ENCODE results near the gene IKZF5. TPM values are rescaled to one million over a fixed set of nuclear protein-coding genes. Genes with fewer than 3 reads are reported as not detected.

Gene IKZF5
- polyA plus RNA-seq, 4 donors: 5.1 to 17.3 (median 12.0) TPM

GRCh38 chr10:123009105-123009820, 668 bp upstream of the IKZF5 start:
- WGBS, 3 donors: 0 to 1% (median 1%) methylated on average over 32 to 34 of the region's 34 CpGs
- Histone ChIP-seq H3K9me3 (ENCODE audit: control insufficient read depth in 2 of 2, insufficient read depth in 1 of 2, low read depth in 1 of 2, low read length in 1 of 2) (no peaks in the 10 kb centered on the region), H3K27me3 (ENCODE audit: control insufficient read depth in 3 of 3, insufficient read depth in 3 of 3, low read length in 3 of 3) (no peaks in the 10 kb centered on the region), H3K4me3 (ENCODE audit: low read depth in 1 of 3, low read length in 3 of 3) (peak overlapping the region; percentile 55 to 94 (median 82)), H3K36me3 (ENCODE audit: control insufficient read depth in 3 of 3, insufficient read depth in 2 of 3, low read depth in 1 of 3, low read length in 3 of 3) (peaks cover 0 to 3% (median 0%) of the 10 kb centered on the region in 3 donors), H3K4me1 (ENCODE audit: control insufficient read depth in 3 of 3, insufficient read depth in 2 of 3, low read depth in 1 of 3, low read length in 2 of 3) (peaks cover 2 to 12% (median 4%) of the 10 kb centered on the region in 3 donors), H3K27ac (ENCODE audit: low read depth in 1 of 3, low read length in 2 of 3) (peak overlapping the region; percentile 41 to 67 (median 63))
- FAIRE-seq (no peak), DNase-seq (peak; percentile 65 to 66)

- peak; percentile 52 to 56 for DNase-seq
- peak overlapping the region; percentile 74 to 93 (median 90) for H3K27ac ChIP-seq (ENCODE audit: low read depth in 1 of 3, low read length in 2 of 3)
- 2 to 4% (median 2%) methylated on average over 29 to 30 of the region's 30 CpGs for WGBS, 3 donors
- peaks cover 0 to 3% (median 0%) of the 10 kb centered on the region in 3 donors for H3K36me3 ChIP-seq (ENCODE audit: control insufficient read depth in 3 of 3, insufficient read depth in 2 of 3, low read depth in 1 of 3, low read length in 3 of 3)
- FAIRE-seq: no peak
- peak overlapping the region; percentile 82 to 87 (median 86) for H3K4me3 ChIP-seq (ENCODE audit: low read depth in 1 of 3, low read length in 3 of 3)
- H3K27me3 ChIP-seq (ENCODE audit: control insufficient read depth in 3 of 3, insufficient read depth in 3 of 3, low read length in 3 of 3): no peaks in the 10 kb centered on the region
- H3K9me3 ChIP-seq (ENCODE audit: control insufficient read depth in 2 of 2, insufficient read depth in 1 of 2, low read depth in 1 of 2, low read length in 1 of 2): no peaks in the 10 kb centered on the region
- peaks cover 2 to 12% (median 4%) of the 10 kb centered on the region in 3 donors for H3K4me1 ChIP-seq (ENCODE audit: control insufficient read depth in 3 of 3, insufficient read depth in 2 of 3, low read depth in 1 of 3, low read length in 2 of 3)
Measured at GRCh38 chr10:123007558-123008354, 839 bp downstream of the IKZF5 start.

GRCh38 chr10:123004298-123004697, 4.3 kb downstream of the IKZF5 start:
- FAIRE-seq (no peak), DNase-seq (no peak)
- H3K27ac ChIP-seq (ENCODE audit: low read depth in 1 of 3, low read length in 2 of 3): no peak overlapping the region
- H3K4me1 ChIP-seq (ENCODE audit: control insufficient read depth in 3 of 3, insufficient read depth in 2 of 3, low read depth in 1 of 3, low read length in 2 of 3): peaks cover 0 to 6% (median 4%) of the 10 kb centered on the region in 3 donors
- H3K36me3 ChIP-seq (ENCODE audit: control insufficient read depth in 3 of 3, insufficient read depth in 2 of 3, low read depth in 1 of 3, low read length in 3 of 3): no peaks in the 10 kb centered on the region
- no peak overlapping the region for H3K4me3 ChIP-seq (ENCODE audit: low read depth in 1 of 3, low read length in 3 of 3)
- 27 to 48% (median 44%) methylated on average over 2 of the region's 2 CpGs for WGBS, 3 donors
- no peaks in the 10 kb centered on the region for H3K9me3 ChIP-seq (ENCODE audit: control insufficient read depth in 2 of 2, insufficient read depth in 1 of 2, low read depth in 1 of 2, low read length in 1 of 2)
- H3K27me3 ChIP-seq (ENCODE audit: control insufficient read depth in 3 of 3, insufficient read depth in 3 of 3, low read length in 3 of 3): no peaks in the 10 kb centered on the region

GRCh38 chr10:123001370-123001769, 7.2 kb downstream of the IKZF5 start:
- Histone ChIP-seq H3K27me3 (ENCODE audit: control insufficient read depth in 3 of 3, insufficient read depth in 3 of 3, low read length in 3 of 3) (no peaks in the 10 kb centered on the region), H3K36me3 (ENCODE audit: control insufficient read depth in 3 of 3, insufficient read depth in 2 of 3, low read depth in 1 of 3, low read length in 3 of 3) (peaks cover 4 to 5% (median 4%) of the 10 kb centered on the region in 3 donors), H3K4me3 (ENCODE audit: low read depth in 1 of 3, low read length in 3 of 3) (no peak overlapping the region), H3K4me1 (ENCODE audit: control insufficient read depth in 3 of 3, insufficient read depth in 2 of 3, low read depth in 1 of 3, low read length in 2 of 3) (no peaks in the 10 kb centered on the region), H3K27ac (ENCODE audit: low read depth in 1 of 3, low read length in 2 of 3) (no peak overlapping the region), H3K9me3 (ENCODE audit: control insufficient read depth in 2 of 2, insufficient read depth in 1 of 2, low read depth in 1 of 2, low read length in 1 of 2) (no peaks in the 10 kb centered on the region)
- no peak for FAIRE-seq
- WGBS, 3 donors: 94 to 98% (median 96%) methylated on average over 2 of the region's 2 CpGs
- no peak for DNase-seq

GRCh38 chr10:123000155-123000554, 8.4 kb downstream of the IKZF5 start:
- FAIRE-seq (no peak), DNase-seq (no peak)
- H3K9me3 ChIP-seq (ENCODE audit: control insufficient read depth in 2 of 2, insufficient read depth in 1 of 2, low read depth in 1 of 2, low read length in 1 of 2): no peaks in the 10 kb centered on the region
- WGBS, 3 donors: 74 to 81% (median 79%) methylated on average over 3 of the region's 3 CpGs
- H3K4me3 ChIP-seq (ENCODE audit: low read depth in 1 of 3, low read length in 3 of 3): no peak overlapping the region
- no peaks in the 10 kb centered on the region for H3K27me3 ChIP-seq (ENCODE audit: control insufficient read depth in 3 of 3, insufficient read depth in 3 of 3, low read length in 3 of 3)
- H3K36me3 ChIP-seq (ENCODE audit: control insufficient read depth in 3 of 3, insufficient read depth in 2 of 3, low read depth in 1 of 3, low read length in 3 of 3): peaks cover 4 to 8% (median 6%) of the 10 kb centered on the region in 3 donors
- no peak overlapping the region for H3K27ac ChIP-seq (ENCODE audit: low read depth in 1 of 3, low read length in 2 of 3)
- no peaks in the 10 kb centered on the region for H3K4me1 ChIP-seq (ENCODE audit: control insufficient read depth in 3 of 3, insufficient read depth in 2 of 3, low read depth in 1 of 3, low read length in 2 of 3)

- Histone ChIP-seq H3K4me1 (ENCODE audit: control insufficient read depth in 3 of 3, insufficient read depth in 2 of 3, low read depth in 1 of 3, low read length in 2 of 3) (no peaks in the 10 kb centered on the region), H3K27ac (ENCODE audit: low read depth in 1 of 3, low read length in 2 of 3) (no peak overlapping the region), H3K4me3 (ENCODE audit: low read depth in 1 of 3, low read length in 3 of 3) (no peak overlapping the region), H3K36me3 (ENCODE audit: control insufficient read depth in 3 of 3, insufficient read depth in 2 of 3, low read depth in 1 of 3, low read length in 3 of 3) (peaks cover 4 to 10% (median 6%) of the 10 kb centered on the region in 3 donors), H3K27me3 (ENCODE audit: control insufficient read depth in 3 of 3, insufficient read depth in 3 of 3, low read length in 3 of 3) (no peaks in the 10 kb centered on the region), H3K9me3 (ENCODE audit: control insufficient read depth in 2 of 2, insufficient read depth in 1 of 2, low read depth in 1 of 2, low read length in 1 of 2) (no peaks in the 10 kb centered on the region)
- peak in 1 of 2 donors; percentile 11 for DNase-seq
- FAIRE-seq: no peak
- 25 to 49% (median 28%) methylated on average over 3 of the region's 3 CpGs for whole genome bisulfite sequencing, 3 donors
Measured at GRCh38 chr10:122999347-122999746, 9.2 kb downstream of the IKZF5 start.

- DNase-seq: no peak
- no peaks in the 10 kb centered on the region for H3K27me3 ChIP-seq (ENCODE audit: control insufficient read depth in 3 of 3, insufficient read depth in 3 of 3, low read length in 3 of 3)
- H3K27ac ChIP-seq (ENCODE audit: low read depth in 1 of 3, low read length in 2 of 3): no peak overlapping the region
- H3K4me3 ChIP-seq (ENCODE audit: low read depth in 1 of 3, low read length in 3 of 3): no peak overlapping the region
- H3K36me3 ChIP-seq (ENCODE audit: control insufficient read depth in 3 of 3, insufficient read depth in 2 of 3, low read depth in 1 of 3, low read length in 3 of 3): peaks cover 7 to 13% (median 8%) of the 10 kb centered on the region in 3 donors
- no peaks in the 10 kb centered on the region for H3K9me3 ChIP-seq (ENCODE audit: control insufficient read depth in 2 of 2, insufficient read depth in 1 of 2, low read depth in 1 of 2, low read length in 1 of 2)
- no peaks in the 10 kb centered on the region for H3K4me1 ChIP-seq (ENCODE audit: control insufficient read depth in 3 of 3, insufficient read depth in 2 of 3, low read depth in 1 of 3, low read length in 2 of 3)
- WGBS, 3 donors: 95 to 98% (median 98%) methylated on average over 3 of the region's 3 CpGs
- FAIRE-seq: no peak
Measured at GRCh38 chr10:122998934-122999333, 9.7 kb downstream of the IKZF5 start.

GRCh38 chr10:122998360-122998917, 10.2 kb downstream of the IKZF5 start:
- no peak for DNase-seq
- WGBS, 3 donors: 92 to 93% (median 93%) methylated on average over 6 of the region's 6 CpGs
- no peaks in the 10 kb centered on the region for H3K4me1 ChIP-seq (ENCODE audit: control insufficient read depth in 3 of 3, insufficient read depth in 2 of 3, low read depth in 1 of 3, low read length in 2 of 3)
- FAIRE-seq: no peak
- H3K27ac ChIP-seq (ENCODE audit: low read depth in 1 of 3, low read length in 2 of 3): no peak overlapping the region
- peaks cover 11 to 13% (median 11%) of the 10 kb centered on the region in 3 donors for H3K36me3 ChIP-seq (ENCODE audit: control insufficient read depth in 3 of 3, insufficient read depth in 2 of 3, low read depth in 1 of 3, low read length in 3 of 3)
- no peak overlapping the region for H3K4me3 ChIP-seq (ENCODE audit: low read depth in 1 of 3, low read length in 3 of 3)
- no peaks in the 10 kb centered on the region for H3K27me3 ChIP-seq (ENCODE audit: control insufficient read depth in 3 of 3, insufficient read depth in 3 of 3, low read length in 3 of 3)
- no peaks in the 10 kb centered on the region for H3K9me3 ChIP-seq (ENCODE audit: control insufficient read depth in 2 of 2, insufficient read depth in 1 of 2, low read depth in 1 of 2, low read length in 1 of 2)

Measured in small intestine (tissue), 7 donors.